ENCODE measurements around the gene ZNF641. TPM values are rescaled to one million over a fixed set of nuclear protein-coding genes. Genes with fewer than 3 reads are reported as not detected.

The ZNF641 gene
- 16.7 and 21.6 TPM in 2 replicates for total RNA-seq (2014; rRNA removed; shearing (Covaris generic); ENCODE audit: low replicate concordance)

- Histone ChIP-seq H3K4me2 (ENCODE audit: low read depth, low read length, poor library complexity, severe bottlenecking) (peak within 1 kb of the TSS; percentile 89), H3K27ac (ENCODE audit: low read length) (peak within 1 kb of the TSS; percentile 47), H3K9ac (ENCODE audit: low read length) (peak within 1 kb of the TSS; percentile 83), H3K9me2 (replicated peaks; ENCODE audit: insufficient read depth, low read length) (no peaks in the 10 kb centered on the region), H3K27me3 (ENCODE audit: low read length) (no peaks in the 10 kb centered on the region), H3K79me2 (ENCODE audit: low read length) (peaks cover 4% of the 10 kb centered on the region; the same call in 1 of the 2 replicates), H3K9me3 (ENCODE audit: low read length) (no peaks in the 10 kb centered on the region), H3K36me3 (ENCODE audit: insufficient read depth, low read length) (peaks cover 11% of the 10 kb centered on the region; the same call in 1 of the 2 replicates), H4K20me1 (ENCODE audit: insufficient read depth, low read depth, low read length) (no peaks in the 10 kb centered on the region), H3K4me1 (ENCODE audit: low read length) (peaks cover 26% of the 10 kb centered on the region), H3K4me3 (ENCODE audit: low read length) (peak within 1 kb of the TSS; percentile 69), H2AFZ (ENCODE audit: low read length) (peak within 1 kb of the TSS; percentile 97)
- peak; percentile 88 for DNase-seq
Observed at GRCh38 chr12:48350249-48351021, at the start of gene ZNF641. ZNF641 (minus strand) TSS chr12:48350919; CDS start chr12:48348090, 2,829 bp downstream.

- DNase-seq = no peak
- H4K20me1 ChIP-seq (ENCODE audit: insufficient read depth, low read depth, low read length) = no peaks in the 10 kb centered on the region
- no peak overlapping the region for H2AFZ ChIP-seq (ENCODE audit: low read length)
- H3K36me3 ChIP-seq (ENCODE audit: insufficient read depth, low read length) = no peaks in the 10 kb centered on the region
- H3K27ac ChIP-seq (ENCODE audit: low read length) = no peak overlapping the region
- H3K9me3 ChIP-seq (ENCODE audit: low read length) = no peaks in the 10 kb centered on the region
- no peak overlapping the region for H3K4me2 ChIP-seq (ENCODE audit: low read depth, low read length, poor library complexity, severe bottlenecking)
- H3K27me3 ChIP-seq (ENCODE audit: low read length) = no peaks in the 10 kb centered on the region
- no peak overlapping the region for H3K4me3 ChIP-seq (ENCODE audit: low read length)
- no peak overlapping the region for H3K9ac ChIP-seq (ENCODE audit: low read length)
- H3K79me2 ChIP-seq (ENCODE audit: low read length) = no peaks in the 10 kb centered on the region
- no peaks in the 10 kb centered on the region for H3K9me2 ChIP-seq (replicated peaks; ENCODE audit: insufficient read depth, low read length)
- H3K4me1 ChIP-seq (ENCODE audit: low read length) = no peaks in the 10 kb centered on the region
Observed at GRCh38 chr12:48390026-48390425, 39.3 kb upstream of the ZNF641 start.

- H3K4me3 ChIP-seq (ENCODE audit: low read length) = no peak overlapping the region
- H2AFZ ChIP-seq (ENCODE audit: low read length) = no peak overlapping the region
- no peaks in the 10 kb centered on the region for H3K9me2 ChIP-seq (replicated peaks; ENCODE audit: insufficient read depth, low read length)
- H3K27ac ChIP-seq (ENCODE audit: low read length) = no peak overlapping the region
- no peaks in the 10 kb centered on the region for H3K79me2 ChIP-seq (ENCODE audit: low read length)
- no peaks in the 10 kb centered on the region for H4K20me1 ChIP-seq (ENCODE audit: insufficient read depth, low read depth, low read length)
- H3K27me3 ChIP-seq (ENCODE audit: low read length) = no peaks in the 10 kb centered on the region
- no peaks in the 10 kb centered on the region for H3K9me3 ChIP-seq (ENCODE audit: low read length)
- no peak overlapping the region for H3K4me2 ChIP-seq (ENCODE audit: low read depth, low read length, poor library complexity, severe bottlenecking)
- no peaks in the 10 kb centered on the region for H3K36me3 ChIP-seq (ENCODE audit: insufficient read depth, low read length)
- H3K4me1 ChIP-seq (ENCODE audit: low read length) = no peaks in the 10 kb centered on the region
- H3K9ac ChIP-seq (ENCODE audit: low read length) = no peak overlapping the region
- no peak for DNase-seq
Observed at GRCh38 chr12:48389409-48389808, 38.7 kb upstream of the ZNF641 start.

- Histone ChIP-seq H2AFZ (ENCODE audit: low read length) (no peak overlapping the region), H4K20me1 (ENCODE audit: insufficient read depth, low read depth, low read length) (no peaks in the 10 kb centered on the region), H3K79me2 (ENCODE audit: low read length) (no peaks in the 10 kb centered on the region), H3K36me3 (ENCODE audit: insufficient read depth, low read length) (no peaks in the 10 kb centered on the region), H3K27ac (ENCODE audit: low read length) (no peak overlapping the region), H3K4me1 (ENCODE audit: low read length) (no peaks in the 10 kb centered on the region), H3K27me3 (ENCODE audit: low read length) (no peaks in the 10 kb centered on the region), H3K4me2 (ENCODE audit: low read depth, low read length, poor library complexity, severe bottlenecking) (no peak overlapping the region), H3K9me2 (replicated peaks; ENCODE audit: insufficient read depth, low read length) (no peaks in the 10 kb centered on the region), H3K4me3 (ENCODE audit: low read length) (no peak overlapping the region), H3K9ac (ENCODE audit: low read length) (no peak overlapping the region), H3K9me3 (ENCODE audit: low read length) (no peaks in the 10 kb centered on the region)
- DNase-seq = no peak
Observed at GRCh38 chr12:48388938-48389337, 38.2 kb upstream of the ZNF641 start.

GRCh38 chr12:48388460-48388859, 37.7 kb upstream of the ZNF641 start:
- Histone ChIP-seq H3K9ac (ENCODE audit: low read length) (no peak overlapping the region), H3K36me3 (ENCODE audit: insufficient read depth, low read length) (no peaks in the 10 kb centered on the region), H3K27me3 (ENCODE audit: low read length) (no peaks in the 10 kb centered on the region), H3K4me1 (ENCODE audit: low read length) (no peaks in the 10 kb centered on the region), H3K4me2 (ENCODE audit: low read depth, low read length, poor library complexity, severe bottlenecking) (no peak overlapping the region), H2AFZ (ENCODE audit: low read length) (no peak overlapping the region), H4K20me1 (ENCODE audit: insufficient read depth, low read depth, low read length) (no peaks in the 10 kb centered on the region), H3K9me2 (replicated peaks; ENCODE audit: insufficient read depth, low read length) (no peaks in the 10 kb centered on the region), H3K4me3 (ENCODE audit: low read length) (no peak overlapping the region), H3K27ac (ENCODE audit: low read length) (no peak overlapping the region), H3K79me2 (ENCODE audit: low read length) (no peaks in the 10 kb centered on the region), H3K9me3 (ENCODE audit: low read length) (no peaks in the 10 kb centered on the region)
- no peak for DNase-seq

- H3K4me1 ChIP-seq (ENCODE audit: low read length) = no peaks in the 10 kb centered on the region
- no peak for DNase-seq
- H3K9me2 ChIP-seq (replicated peaks; ENCODE audit: insufficient read depth, low read length) = no peaks in the 10 kb centered on the region
- H3K27me3 ChIP-seq (ENCODE audit: low read length) = no peaks in the 10 kb centered on the region
- no peak overlapping the region for H3K4me3 ChIP-seq (ENCODE audit: low read length)
- no peaks in the 10 kb centered on the region for H3K36me3 ChIP-seq (ENCODE audit: insufficient read depth, low read length)
- no peak overlapping the region for H3K27ac ChIP-seq (ENCODE audit: low read length)
- H2AFZ ChIP-seq (ENCODE audit: low read length) = no peak overlapping the region
- no peaks in the 10 kb centered on the region for H3K79me2 ChIP-seq (ENCODE audit: low read length)
- no peak overlapping the region for H3K9ac ChIP-seq (ENCODE audit: low read length)
- no peaks in the 10 kb centered on the region for H3K9me3 ChIP-seq (ENCODE audit: low read length)
- H4K20me1 ChIP-seq (ENCODE audit: insufficient read depth, low read depth, low read length) = no peaks in the 10 kb centered on the region
- no peak overlapping the region for H3K4me2 ChIP-seq (ENCODE audit: low read depth, low read length, poor library complexity, severe bottlenecking)
Observed at GRCh38 chr12:48380596-48380995, 29.9 kb upstream of the ZNF641 start.

GRCh38 chr12:48379794-48380193, 29.1 kb upstream of the ZNF641 start:
- Histone ChIP-seq H3K9me2 (replicated peaks; ENCODE audit: insufficient read depth, low read length) (no peaks in the 10 kb centered on the region), H3K36me3 (ENCODE audit: insufficient read depth, low read length) (no peaks in the 10 kb centered on the region), H3K4me3 (ENCODE audit: low read length) (no peak overlapping the region), H3K27me3 (ENCODE audit: low read length) (no peaks in the 10 kb centered on the region), H3K79me2 (ENCODE audit: low read length) (no peaks in the 10 kb centered on the region), H3K4me2 (ENCODE audit: low read depth, low read length, poor library complexity, severe bottlenecking) (no peak overlapping the region), H2AFZ (ENCODE audit: low read length) (no peak overlapping the region), H3K4me1 (ENCODE audit: low read length) (no peaks in the 10 kb centered on the region), H3K9me3 (ENCODE audit: low read length) (no peaks in the 10 kb centered on the region), H3K27ac (ENCODE audit: low read length) (no peak overlapping the region), H3K9ac (ENCODE audit: low read length) (no peak overlapping the region), H4K20me1 (ENCODE audit: insufficient read depth, low read depth, low read length) (no peaks in the 10 kb centered on the region)
- no peak for DNase-seq

GRCh38 chr12:48377646-48378045, 26.9 kb upstream of the ZNF641 start:
- no peak overlapping the region for H3K27ac ChIP-seq (ENCODE audit: low read length)
- no peak overlapping the region for H3K4me3 ChIP-seq (ENCODE audit: low read length)
- H3K9me3 ChIP-seq (ENCODE audit: low read length) = no peaks in the 10 kb centered on the region
- no peaks in the 10 kb centered on the region for H3K36me3 ChIP-seq (ENCODE audit: insufficient read depth, low read length)
- no peak overlapping the region for H3K4me2 ChIP-seq (ENCODE audit: low read depth, low read length, poor library complexity, severe bottlenecking)
- no peaks in the 10 kb centered on the region for H3K9me2 ChIP-seq (replicated peaks; ENCODE audit: insufficient read depth, low read length)
- H4K20me1 ChIP-seq (ENCODE audit: insufficient read depth, low read depth, low read length) = no peaks in the 10 kb centered on the region
- H3K4me1 ChIP-seq (ENCODE audit: low read length) = no peaks in the 10 kb centered on the region
- no peaks in the 10 kb centered on the region for H3K79me2 ChIP-seq (ENCODE audit: low read length)
- H3K9ac ChIP-seq (ENCODE audit: low read length) = no peak overlapping the region
- no peak overlapping the region for H2AFZ ChIP-seq (ENCODE audit: low read length)
- H3K27me3 ChIP-seq (ENCODE audit: low read length) = no peaks in the 10 kb centered on the region
- no peak for DNase-seq

All from Karpas-422 (cell line).